Central memory CD8-positive, alpha-beta T cell (primary cell): ENCODE results near the gene STARD8.
"Not testable (repeated sequence)": the region's sequence is repeated elsewhere in the genome, so short reads cannot be mapped to it uniquely, and the experiment has no call there.

Source experiments
- ATAC-seq: fragments of 150-1000 bp; cut with Tn5 transposase; replicated peaks from 2 replicates; pipeline ENCODE4 v1.10.0; 2022; ENCODE audit warnings: mild to moderate bottlenecking, moderate FRiP score, moderate number of reproducible peaks; ENCODE audit not compliant: poor library complexity, severe bottlenecking; ENCODE audit errors: extremely low read depth
- DNase-seq, 2 donors: peaks; one replicate each; pipeline ENCODE4 v3.0.0; 2021; ENCODE audit warnings: low spot score in 2 of 2
- H3K27ac Mint-ChIP-seq: one replicate; pipeline ENCODE4 v1.8.0; 2022; ENCODE audit warnings: low read depth, mild to moderate bottlenecking, moderate library complexity, mixed read lengths
- H3K27me3 Mint-ChIP-seq: one replicate; pipeline ENCODE4 v1.8.0; 2022; ENCODE audit warnings: mixed read lengths
- H3K36me3 Mint-ChIP-seq: one replicate; pipeline ENCODE4 v1.8.0; 2022; ENCODE audit warnings: mild to moderate bottlenecking, moderate library complexity, mixed read lengths; ENCODE audit not compliant: insufficient read depth
- H3K4me1 Mint-ChIP-seq: one replicate; pipeline ENCODE4 v1.8.0; 2022; ENCODE audit warnings: mixed read lengths
- H3K4me3 Mint-ChIP-seq: one replicate; pipeline ENCODE4 v1.8.0; 2022; ENCODE audit warnings: mild to moderate bottlenecking, moderate library complexity, mixed read lengths
- H3K9me3 Mint-ChIP-seq: one replicate; pipeline ENCODE4 v1.8.0; 2022; ENCODE audit warnings: mixed read lengths

Gene STARD8

GRCh38 chrX:68640661-68641060 is 6.8 kb upstream of the STARD8 start:
- Mint-ChIP-seq H3K4me1 (no peaks in the 10 kb centered on the region), H3K9me3 (no peaks in the 10 kb centered on the region), H3K27me3 (no peaks in the 10 kb centered on the region), H3K27ac (no peak overlapping the region), H3K4me3 (no peak overlapping the region), H3K36me3 (no peaks in the 10 kb centered on the region)
- ATAC-seq = no peak
- DNase-seq = no peak

- H3K4me3 Mint-ChIP-seq = no peak overlapping the region
- no peak for DNase-seq
- no peaks in the 10 kb centered on the region for H3K4me1 Mint-ChIP-seq
- H3K9me3 Mint-ChIP-seq = no peaks in the 10 kb centered on the region
- H3K27me3 Mint-ChIP-seq = peaks cover 16% of the 10 kb centered on the region
- no peaks in the 10 kb centered on the region for H3K36me3 Mint-ChIP-seq
- no peak for ATAC-seq
- H3K27ac Mint-ChIP-seq = no peak overlapping the region
These were observed 2.6 kb upstream of the STARD8 start for GRCh38 chrX:68644861-68645260.

- no peaks in the 10 kb centered on the region for H3K9me3 Mint-ChIP-seq
- ATAC-seq (no peak), DNase-seq (no peak)
- no peaks in the 10 kb centered on the region for H3K4me1 Mint-ChIP-seq
- peaks cover 18% of the 10 kb centered on the region for H3K27me3 Mint-ChIP-seq
- no peak overlapping the region for H3K27ac Mint-ChIP-seq
- no peaks in the 10 kb centered on the region for H3K36me3 Mint-ChIP-seq
- no peak overlapping the region for H3K4me3 Mint-ChIP-seq
These were observed 1.0 kb upstream of the STARD8 start for GRCh38 chrX:68646421-68646820.

DNA sequence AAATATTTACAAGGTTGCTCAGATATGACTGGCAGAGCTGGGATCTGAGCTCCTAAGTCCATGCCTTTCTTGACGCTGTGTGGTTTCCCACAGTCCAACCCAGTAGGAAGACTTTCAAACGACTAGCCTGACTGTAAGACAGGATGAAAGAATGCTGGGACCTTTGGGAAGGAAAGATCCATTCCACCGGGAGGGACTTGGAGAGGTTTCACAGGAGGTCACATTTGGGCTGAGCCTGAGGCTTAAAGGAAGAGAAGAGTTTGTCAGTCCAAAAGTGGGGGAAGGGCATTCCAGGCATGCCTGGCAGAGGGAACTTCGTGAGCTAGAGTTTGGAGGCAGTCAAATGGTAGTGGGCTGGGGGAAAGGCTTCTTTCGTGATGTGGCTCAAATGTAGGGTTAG is 1.5 kb downstream of the STARD8 start:
- H3K27me3 Mint-ChIP-seq = peaks cover 18% of the 10 kb centered on the region
- no peaks in the 10 kb centered on the region for H3K4me1 Mint-ChIP-seq
- DNase-seq = no peak
- no peak overlapping the region for H3K4me3 Mint-ChIP-seq
- no peaks in the 10 kb centered on the region for H3K9me3 Mint-ChIP-seq
- ATAC-seq = no peak
- H3K27ac Mint-ChIP-seq = no peak overlapping the region
- H3K36me3 Mint-ChIP-seq = no peaks in the 10 kb centered on the region

GRCh38 chrX:68650491-68650890 is 3.0 kb downstream of the STARD8 start:
- Mint-ChIP-seq H3K4me3 (no peak overlapping the region), H3K27ac (no peak overlapping the region), H3K9me3 (no peaks in the 10 kb centered on the region), H3K36me3 (no peaks in the 10 kb centered on the region), H3K4me1 (no peaks in the 10 kb centered on the region), H3K27me3 (peaks cover 18% of the 10 kb centered on the region)
- DNase-seq (no peak), ATAC-seq (no peak)

DNA sequence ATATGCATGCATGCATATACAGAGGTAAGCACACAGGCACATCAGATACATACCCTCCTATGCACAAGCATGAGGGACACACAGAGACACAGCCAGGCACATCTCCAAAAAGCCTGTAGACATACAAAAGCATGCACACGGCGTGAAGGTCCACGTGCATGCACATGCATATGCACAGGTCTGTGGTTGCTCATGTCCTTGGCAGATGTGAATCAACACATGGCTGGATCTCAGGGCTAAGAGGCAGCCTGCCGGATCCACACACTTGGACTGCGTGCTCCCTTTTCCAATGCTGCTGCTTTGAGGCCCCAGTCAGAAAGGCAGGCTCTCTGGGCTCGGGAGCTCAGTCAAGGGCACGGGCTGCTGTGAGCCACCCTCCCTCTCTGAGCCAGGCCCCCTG is 3.6 kb downstream of the STARD8 start:
- ATAC-seq (no peak), DNase-seq (no peak)
- Mint-ChIP-seq H3K9me3 (no peaks in the 10 kb centered on the region), H3K4me3 (no peak overlapping the region), H3K4me1 (no peaks in the 10 kb centered on the region), H3K27ac (no peak overlapping the region), H3K36me3 (no peaks in the 10 kb centered on the region), H3K27me3 (peaks cover 18% of the 10 kb centered on the region)

DNA sequence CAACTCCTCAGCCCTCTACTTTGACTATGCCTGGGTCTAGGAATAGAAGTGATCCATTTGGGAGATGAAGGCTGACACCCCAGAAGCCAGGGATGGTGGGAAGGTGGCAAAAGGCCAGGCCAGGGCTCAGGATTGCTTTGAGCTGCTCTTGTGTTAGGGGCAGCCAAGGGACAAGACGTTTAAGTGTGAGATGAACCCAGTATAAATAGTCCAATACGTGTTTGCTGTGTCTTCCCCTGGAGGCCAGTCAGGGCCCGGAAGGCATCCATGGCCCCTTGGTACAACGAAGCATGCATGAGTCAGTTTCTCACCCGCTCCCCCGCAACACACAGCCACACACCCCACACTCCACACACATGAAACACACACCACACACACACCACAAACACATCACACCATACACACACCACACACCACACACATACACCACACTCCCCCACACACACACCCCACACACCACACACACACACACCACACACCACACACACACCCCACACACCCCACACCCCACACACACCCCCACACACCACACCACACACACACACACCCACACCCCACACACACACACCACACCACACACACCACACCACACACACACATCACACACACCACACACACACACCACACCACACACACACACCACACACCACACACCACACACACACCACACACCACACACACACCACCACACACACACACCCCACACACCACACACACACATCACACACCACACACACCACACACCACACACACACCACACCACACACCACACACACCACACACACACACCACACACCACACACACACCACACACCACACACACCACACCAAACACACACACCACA is 5.1 kb downstream of the STARD8 start:
- H3K27ac Mint-ChIP-seq = no peak overlapping the region
- H3K9me3 Mint-ChIP-seq = no peaks in the 10 kb centered on the region
- no peak overlapping the region for H3K4me3 Mint-ChIP-seq
- H3K27me3 Mint-ChIP-seq = peaks cover 18% of the 10 kb centered on the region
- no peak for ATAC-seq
- H3K36me3 Mint-ChIP-seq = no peaks in the 10 kb centered on the region
- DNase-seq = no peak
- H3K4me1 Mint-ChIP-seq = no peaks in the 10 kb centered on the region

DNA sequence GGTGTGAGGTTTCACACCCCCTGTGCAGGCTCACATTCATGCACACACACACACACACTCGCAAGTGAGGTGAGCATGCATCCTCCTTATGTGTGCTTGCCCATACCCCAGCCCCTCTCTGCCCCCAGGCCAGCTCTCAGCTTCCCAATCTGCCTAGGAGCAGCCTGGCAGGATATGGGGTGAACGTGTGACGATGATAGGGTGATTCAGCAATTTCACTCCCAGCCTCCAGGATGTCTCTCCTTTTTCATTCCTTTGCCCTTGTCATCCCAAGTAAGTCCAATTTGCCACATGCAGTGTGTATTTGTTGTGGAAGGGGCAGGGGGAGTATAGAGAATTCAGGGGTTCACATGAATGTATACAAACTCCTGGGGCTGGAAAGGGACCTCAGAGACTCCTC is 7.2 kb downstream of the STARD8 start:
- H3K4me3 Mint-ChIP-seq = no peak overlapping the region
- no peak for ATAC-seq
- DNase-seq = no peak
- no peak overlapping the region for H3K27ac Mint-ChIP-seq
- H3K9me3 Mint-ChIP-seq = no peaks in the 10 kb centered on the region
- H3K4me1 Mint-ChIP-seq = no peaks in the 10 kb centered on the region
- no peaks in the 10 kb centered on the region for H3K36me3 Mint-ChIP-seq
- H3K27me3 Mint-ChIP-seq = peaks cover 3% of the 10 kb centered on the region

- not testable (repeated sequence) for H3K4me3 Mint-ChIP-seq, H3K27ac Mint-ChIP-seq, H3K36me3 Mint-ChIP-seq, H3K27me3 Mint-ChIP-seq, H3K9me3 Mint-ChIP-seq, H3K4me1 Mint-ChIP-seq, ATAC-seq, DNase-seq
These were observed 9.0 kb downstream of the STARD8 start for GRCh38 chrX:68656473-68656872.

DNA sequence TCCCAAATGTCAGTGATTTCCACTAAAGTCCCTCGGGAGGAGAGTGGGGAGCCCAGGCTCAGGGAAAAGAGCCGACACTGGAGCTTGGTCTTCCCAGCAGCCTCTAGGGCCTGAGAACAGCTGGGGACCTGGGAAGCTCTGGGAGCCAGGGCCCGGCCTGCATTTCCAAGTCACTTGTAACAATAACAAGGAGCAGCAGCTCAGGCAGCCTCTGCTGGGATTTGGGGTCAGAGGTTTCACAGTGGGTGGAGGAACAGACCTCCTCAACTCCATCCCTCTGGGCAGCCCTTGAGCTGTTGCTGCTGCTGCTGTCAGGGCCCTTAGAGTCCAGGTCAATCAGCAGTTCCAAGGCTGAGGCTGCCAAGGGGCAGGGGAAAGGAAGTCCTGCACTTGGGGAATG is 11.1 kb downstream of the STARD8 start:
- no peak for ATAC-seq

GRCh38 chrX:68659385-68659784 is 11.9 kb downstream of the STARD8 start:
- Mint-ChIP-seq H3K27ac (no peak overlapping the region), H3K4me1 (no peaks in the 10 kb centered on the region), H3K27me3 (no peaks in the 10 kb centered on the region), H3K36me3 (no peaks in the 10 kb centered on the region), H3K4me3 (no peak overlapping the region), H3K9me3 (no peaks in the 10 kb centered on the region)
- ATAC-seq (no peak), DNase-seq (no peak)

More for the DNA sequence above, 11.1 kb downstream of the STARD8 start:
- Mint-ChIP-seq H3K4me3 (no peak overlapping the region), H3K9me3 (no peaks in the 10 kb centered on the region), H3K4me1 (no peaks in the 10 kb centered on the region), H3K36me3 (no peaks in the 10 kb centered on the region), H3K27me3 (no peaks in the 10 kb centered on the region), H3K27ac (no peak overlapping the region)
- no peak for DNase-seq

DNA sequence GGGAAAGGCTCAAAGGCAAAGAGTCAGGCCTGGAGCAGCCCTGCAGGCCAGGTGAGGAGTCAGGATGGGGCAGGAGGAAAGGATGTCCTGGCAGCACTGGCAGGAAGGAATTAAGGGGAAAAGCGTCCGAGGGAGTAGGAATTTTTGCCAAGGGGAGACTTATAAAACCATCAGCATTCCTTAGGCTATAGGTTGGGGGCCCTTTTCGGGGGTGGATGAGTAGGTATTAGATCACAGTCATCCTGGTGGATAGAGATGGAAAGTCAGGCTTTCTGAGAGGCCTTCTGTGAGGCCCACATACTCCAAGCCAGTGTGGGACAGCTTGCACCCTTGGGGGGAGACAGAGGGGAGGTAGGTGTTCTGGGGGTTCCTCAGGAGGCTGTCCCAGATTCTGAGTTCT is 12.3 kb downstream of the STARD8 start:
- H3K4me3 Mint-ChIP-seq = no peak overlapping the region
- no peak overlapping the region for H3K27ac Mint-ChIP-seq
- no peaks in the 10 kb centered on the region for H3K4me1 Mint-ChIP-seq
- no peaks in the 10 kb centered on the region for H3K9me3 Mint-ChIP-seq
- no peaks in the 10 kb centered on the region for H3K27me3 Mint-ChIP-seq
- ATAC-seq = no peak
- no peaks in the 10 kb centered on the region for H3K36me3 Mint-ChIP-seq
- no peak for DNase-seq

DNA sequence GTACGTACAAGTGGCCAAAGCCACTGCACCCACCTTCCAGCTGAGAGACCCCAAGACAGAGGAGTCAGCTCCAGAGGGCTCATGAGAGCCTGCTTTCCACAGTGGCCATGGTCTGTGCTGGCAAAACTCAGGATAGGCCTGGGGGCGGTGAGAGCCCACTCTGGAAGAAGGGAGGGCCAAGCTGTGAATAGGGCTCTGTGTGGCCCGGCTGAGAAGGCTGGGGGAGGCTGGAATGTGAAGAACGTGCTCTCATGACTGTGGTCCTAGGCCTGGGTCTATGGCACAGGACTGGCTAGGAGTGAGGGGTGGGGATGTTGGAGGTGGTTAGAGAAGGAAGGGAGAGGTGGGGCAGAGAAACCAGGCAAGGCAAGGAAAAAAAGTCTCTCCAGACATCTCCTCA is 13.3 kb downstream of the STARD8 start:
- ATAC-seq = no peak
- Mint-ChIP-seq H3K4me3 (no peak overlapping the region), H3K27ac (no peak overlapping the region), H3K27me3 (no peaks in the 10 kb centered on the region), H3K9me3 (no peaks in the 10 kb centered on the region), H3K36me3 (no peaks in the 10 kb centered on the region), H3K4me1 (no peaks in the 10 kb centered on the region)
- no peak for DNase-seq
